ENCODE data around the gene NAPA. TPM values are rescaled to one million over a fixed set of nuclear protein-coding genes. Genes with fewer than 3 reads are reported as not detected.
A peak's percentile ranks its signal among the peaks of the same experiment; 100 is the strongest.

Gene NAPA
- 100 to 1,000 TPM; 152 to 174 (median 169) TPM for polyA plus RNA-seq (ENCODE audit: insufficient read length in 3 of 3)
- long read RNA-seq, donor 1, transcript NAPA-201 (11 exons, 1,839 nt) = major isoform, 29 of 37 reads
- long read RNA-seq, donor 1, partial matches to known transcripts = 5 of 37 reads
- long read RNA-seq, donor 1, other reads (novel, unspliced or antisense) = 0 of 37 reads
- long read RNA-seq, donor 2, transcript NAPA-201 (11 exons, 1,839 nt) = major isoform, 50 of 61 reads
- long read RNA-seq, donor 2, partial matches to known transcripts = 0 of 61 reads
- long read RNA-seq, donor 2, other reads (novel, unspliced or antisense) = 9 of 61 reads
- long read RNA-seq, donor 3, transcript NAPA-201 (11 exons, 1,839 nt) = major isoform, 44 of 48 reads
- long read RNA-seq, donor 3, partial matches to known transcripts = 0 of 48 reads
- long read RNA-seq, donor 3, other reads (novel, unspliced or antisense) = 0 of 48 reads
- long read RNA-seq, donor 4, transcript NAPA-201 (11 exons, 1,839 nt) = major isoform, 39 of 47 reads
- long read RNA-seq, donor 4, partial matches to known transcripts = 5 of 47 reads
- long read RNA-seq, donor 4, other reads (novel, unspliced or antisense) = 0 of 47 reads
- long read RNA-seq, donor 5, transcript NAPA-201 (11 exons, 1,839 nt) = major isoform, 18 of 20 reads
- long read RNA-seq, donor 5, partial matches to known transcripts = 0 of 20 reads
- long read RNA-seq, donor 5, other reads (novel, unspliced or antisense) = 0 of 20 reads
- long read RNA-seq, donor 6, transcript NAPA-201 (11 exons, 1,839 nt) = major isoform, 33 of 36 reads
- long read RNA-seq, donor 6, partial matches to known transcripts = 0 of 36 reads
- long read RNA-seq, donor 6, other reads (novel, unspliced or antisense) = 0 of 36 reads
- long read RNA-seq, donor 7, transcript NAPA-201 (11 exons, 1,839 nt) = major isoform, 47 of 56 reads
- long read RNA-seq, donor 7, partial matches to known transcripts = 0 of 56 reads
- long read RNA-seq, donor 7, other reads (novel, unspliced or antisense) = 5 of 56 reads
- long read RNA-seq, donor 8, transcript NAPA-201 (11 exons, 1,839 nt) = major isoform, 16 of 18 reads
- long read RNA-seq, donor 8, partial matches to known transcripts = 0 of 18 reads
- long read RNA-seq, donor 8, other reads (novel, unspliced or antisense) = 0 of 18 reads
- long read RNA-seq, donor 9, transcript NAPA-201 (11 exons, 1,839 nt) = major isoform, 43 of 44 reads
- long read RNA-seq, donor 9, partial matches to known transcripts = 0 of 44 reads
- long read RNA-seq, donor 9, other reads (novel, unspliced or antisense) = 0 of 44 reads
- long read RNA-seq, donor 10, transcript NAPA-201 (11 exons, 1,839 nt) = major isoform, 29 of 32 reads
- long read RNA-seq, donor 10, partial matches to known transcripts = 0 of 32 reads
- long read RNA-seq, donor 10, other reads (novel, unspliced or antisense) = 0 of 32 reads
- long read RNA-seq, donor 11, transcript NAPA-201 (11 exons, 1,839 nt) = major isoform, 23 of 24 reads
- long read RNA-seq, donor 11, partial matches to known transcripts = 0 of 24 reads
- long read RNA-seq, donor 11, other reads (novel, unspliced or antisense) = 0 of 24 reads
- long read RNA-seq, donor 12, transcript NAPA-201 (11 exons, 1,839 nt) = major isoform, 59 of 75 reads
- long read RNA-seq, donor 12, partial matches to known transcripts = 0 of 75 reads
- long read RNA-seq, donor 12, other reads (novel, unspliced or antisense) = 11 of 75 reads
- long read RNA-seq, donor 13, transcript NAPA-201 (11 exons, 1,839 nt) = major isoform, 17 of 20 reads
- long read RNA-seq, donor 13, partial matches to known transcripts = 0 of 20 reads
- long read RNA-seq, donor 13, other reads (novel, unspliced or antisense) = 0 of 20 reads
- long read RNA-seq, donor 14 = 0 reads
- long read RNA-seq, donor 15, transcript NAPA-201 (11 exons, 1,839 nt) = major isoform, 47 of 60 reads
- long read RNA-seq, donor 15, partial matches to known transcripts = 5 of 60 reads
- long read RNA-seq, donor 15, other reads (novel, unspliced or antisense) = 0 of 60 reads
- long read RNA-seq, donor 16, transcript NAPA-201 (11 exons, 1,839 nt) = major isoform, 41 of 45 reads
- long read RNA-seq, donor 16, partial matches to known transcripts = 0 of 45 reads
- long read RNA-seq, donor 16, other reads (novel, unspliced or antisense) = 0 of 45 reads

DNA sequence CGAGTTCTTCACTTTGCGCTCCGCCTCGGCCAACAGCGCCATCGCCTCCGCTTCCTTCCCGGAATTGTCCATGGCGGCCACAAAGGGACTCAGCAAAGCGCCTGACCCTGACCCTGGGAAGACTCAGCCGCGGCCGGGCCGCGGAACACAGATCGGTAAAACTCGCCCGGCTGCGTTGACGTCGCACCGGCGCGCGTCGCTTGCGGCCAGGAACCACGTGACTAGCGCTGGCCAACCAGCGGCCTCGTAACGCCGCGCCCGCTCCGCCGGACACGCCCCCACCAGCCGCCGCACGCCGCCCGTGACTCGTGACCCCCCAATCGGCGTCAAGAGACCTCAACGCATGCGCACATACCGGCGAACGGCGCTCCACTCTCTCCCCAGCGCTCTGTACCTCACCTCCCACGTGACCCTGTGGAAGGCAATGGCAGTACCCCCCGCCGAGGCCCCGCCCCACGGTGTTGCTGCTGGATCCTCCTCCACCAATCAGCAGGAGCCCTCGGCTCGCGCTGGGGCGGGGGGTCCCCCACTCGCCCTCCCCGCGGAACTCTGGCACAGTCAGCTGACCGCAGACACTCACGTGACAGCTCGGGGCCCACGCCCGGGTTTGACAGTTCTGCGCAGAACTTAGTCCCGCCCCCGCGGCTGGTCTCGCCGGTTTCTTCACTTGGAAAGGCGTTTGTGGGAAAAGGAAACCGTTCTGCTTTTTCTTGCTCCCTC is at the start of gene NAPA:
Gene NAPA, minus strand, starts transcription at position 195 of the 720 bp plus-strand sequence. Its CDS starts 123 bp downstream, at position 72.
- peak; percentile 100 for DNase-seq

DNA sequence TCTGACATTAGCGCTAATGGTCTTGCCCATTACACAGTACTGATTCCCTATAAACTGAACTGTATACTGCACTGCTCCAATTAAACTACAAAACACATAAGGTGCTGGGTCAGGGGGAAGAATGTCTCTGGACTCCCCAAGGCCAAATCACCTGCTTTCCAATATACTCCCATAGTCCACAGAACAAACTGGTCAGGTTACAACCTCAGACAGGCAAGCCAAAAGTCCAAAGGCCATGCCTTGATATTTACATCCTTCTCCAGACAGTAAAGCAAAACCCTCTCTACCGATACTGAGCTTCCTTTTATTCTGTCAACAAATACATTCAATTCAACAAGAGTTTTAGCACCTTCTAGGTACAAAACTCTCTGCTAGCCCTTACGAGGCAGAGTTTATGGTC is 49.2 kb upstream of the NAPA start:
- no peak for DNase-seq

DNA sequence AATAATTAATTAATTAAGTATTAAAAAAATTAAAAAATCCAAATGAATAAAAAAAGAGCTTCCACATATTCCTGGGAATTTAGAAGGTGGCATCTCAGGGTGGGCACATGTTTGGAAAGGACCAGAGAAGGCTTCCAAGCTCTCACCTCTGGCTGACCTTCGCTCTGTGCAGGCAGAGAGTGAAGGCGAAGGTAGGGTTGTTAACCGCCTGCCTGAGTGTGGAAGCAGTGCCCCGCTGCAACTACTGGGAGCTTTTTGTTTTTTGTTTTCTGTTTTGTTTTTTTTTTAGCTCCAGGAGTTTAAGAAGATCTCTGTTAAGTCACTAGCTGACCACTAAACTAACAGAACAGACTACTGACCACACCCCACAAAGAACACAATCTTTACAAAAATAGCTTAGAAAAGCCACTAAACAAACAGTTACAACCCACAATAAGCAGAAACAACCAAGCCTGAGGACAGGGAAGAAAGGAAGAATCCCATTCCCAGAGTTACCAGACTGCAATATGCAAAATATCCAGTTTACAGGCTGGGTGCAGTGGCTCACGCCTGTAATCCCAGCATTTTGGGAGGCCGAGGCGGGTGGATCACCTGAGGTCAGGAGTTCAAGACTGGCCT is 46.7 kb upstream of the NAPA start:
- DNase-seq = no peak

DNA sequence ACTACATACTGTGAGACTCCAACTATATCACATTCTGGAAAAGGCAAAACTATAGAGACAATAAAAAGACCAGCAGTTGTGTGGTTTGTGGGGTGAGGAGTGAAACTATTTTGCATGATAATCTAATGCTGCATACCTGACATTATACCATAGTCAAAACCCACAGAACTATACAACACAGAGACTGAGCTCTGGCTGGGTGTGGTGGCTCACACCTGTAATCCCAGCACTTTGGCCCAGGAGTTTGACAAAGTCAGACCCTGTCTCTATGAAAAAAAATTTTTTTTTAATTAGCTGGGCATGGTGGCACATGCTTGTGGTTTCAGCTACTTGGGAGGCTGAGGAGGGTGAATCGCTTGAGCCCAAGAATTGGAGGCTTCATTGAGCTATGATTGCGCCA is 46.1 kb upstream of the NAPA start:
- DNase-seq = no peak

DNA sequence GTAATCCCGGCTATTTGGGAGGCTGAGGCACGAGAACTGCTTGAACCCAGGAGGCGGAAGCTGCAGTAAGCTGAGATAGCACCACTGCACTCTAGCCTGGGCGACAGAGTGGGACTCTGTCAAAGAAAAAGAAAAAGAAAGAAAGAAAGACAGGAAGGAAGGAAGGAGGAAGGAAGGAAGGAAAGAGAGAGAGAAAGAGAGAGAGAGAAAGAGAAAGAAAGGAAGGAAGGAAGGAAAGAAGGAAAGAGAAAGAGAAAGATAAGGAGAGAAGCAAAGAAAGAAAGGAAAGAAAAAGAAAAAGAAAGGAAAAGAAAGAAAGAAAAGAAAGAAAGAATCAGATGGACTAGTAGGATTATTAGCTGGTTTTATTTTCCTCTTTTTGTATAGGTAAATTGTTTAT is 35.3 kb upstream of the NAPA start:
- no peak for DNase-seq

DNA sequence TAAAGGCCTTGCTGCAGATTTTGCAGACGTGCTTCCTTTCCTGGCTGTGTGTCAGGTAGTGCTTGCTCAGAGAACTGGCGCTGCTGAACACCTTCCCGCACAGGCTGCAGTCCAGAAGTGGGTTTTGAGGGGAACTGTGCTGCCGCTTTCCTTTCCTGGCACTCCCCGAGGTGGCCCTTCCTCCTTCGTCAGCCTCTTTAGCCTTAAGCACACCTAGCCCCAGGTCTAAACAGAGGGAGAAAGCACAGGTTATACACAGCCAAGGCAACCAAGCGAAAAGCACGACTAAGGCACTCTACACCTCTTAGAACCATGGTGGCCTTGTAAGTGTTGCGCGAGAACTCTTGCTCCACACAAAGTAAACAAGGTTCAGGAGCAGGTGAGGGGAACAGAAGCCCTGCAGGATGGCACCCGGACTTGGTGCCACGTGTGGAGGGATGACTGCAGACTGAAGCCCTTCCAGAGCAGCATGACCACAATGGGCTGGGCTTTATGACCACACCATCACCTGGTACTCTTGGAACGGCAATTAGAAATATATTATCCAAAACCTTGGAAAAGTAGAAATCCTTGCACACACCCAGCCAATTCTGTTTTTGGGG is 34.5 kb upstream of the NAPA start:
- DNase-seq = no peak

DNA sequence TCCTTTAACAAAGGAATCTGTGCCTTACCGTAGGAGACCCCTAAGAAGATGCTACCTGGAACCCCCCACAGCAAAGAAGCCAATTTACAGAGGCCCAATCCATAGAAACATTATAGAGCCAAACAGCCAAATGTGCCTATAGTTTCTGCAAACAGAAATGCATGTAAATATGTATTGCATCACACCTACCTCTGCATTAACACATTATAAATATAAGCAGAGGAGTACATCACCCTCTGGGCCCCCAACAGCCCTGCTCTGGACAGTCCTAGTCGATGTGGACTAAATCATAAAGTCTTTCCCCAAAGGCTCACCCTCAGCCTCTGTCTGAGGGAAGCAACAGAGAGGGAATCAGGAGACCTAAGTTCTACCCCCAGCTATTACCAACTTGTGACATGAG is 32.3 kb upstream of the NAPA start:
- no peak for DNase-seq

DNA sequence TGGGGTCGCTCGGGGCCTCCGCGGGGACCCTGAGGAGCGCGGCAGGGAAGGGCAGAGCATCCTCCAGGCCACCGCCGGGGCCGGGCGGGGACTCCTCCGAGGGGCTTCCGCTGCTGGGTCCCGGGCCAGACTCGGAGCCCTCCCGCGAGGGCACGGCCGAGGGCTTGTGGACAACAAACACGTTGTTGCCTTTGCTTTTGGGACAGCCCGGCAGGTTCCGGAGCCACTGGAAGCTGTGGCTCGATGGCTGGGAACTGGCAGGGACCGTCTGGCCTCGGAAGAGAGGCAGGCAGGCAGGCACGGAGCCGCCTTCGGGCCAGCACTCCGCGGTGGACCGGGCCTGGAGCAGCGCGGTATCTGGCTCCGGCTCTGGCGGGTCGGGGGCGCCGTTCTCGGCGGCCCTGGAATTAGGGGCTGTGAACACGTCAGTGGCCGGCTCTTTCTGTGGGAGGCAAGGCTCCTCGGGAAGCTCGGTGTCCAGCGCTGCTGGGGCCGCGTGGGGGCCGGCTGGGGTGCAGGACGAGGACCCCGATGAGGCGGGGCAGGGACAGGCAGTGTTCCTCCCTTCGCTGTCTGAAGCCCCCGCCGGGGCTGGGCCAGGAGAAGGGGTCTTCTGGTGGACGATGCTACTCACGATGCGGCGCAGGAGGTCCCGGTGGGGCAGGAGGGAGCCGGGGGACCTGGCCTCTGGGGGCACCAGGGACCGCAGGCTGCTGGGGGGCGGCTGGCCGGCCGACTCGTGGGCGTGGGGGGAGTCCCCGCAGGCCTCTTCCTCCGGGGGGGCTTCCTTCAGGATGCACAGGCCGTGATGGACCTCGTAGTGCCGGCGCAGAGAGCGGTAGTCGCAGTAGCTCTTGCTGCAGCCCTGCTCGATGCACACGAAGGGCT is 30.4 kb upstream of the NAPA start:
- no peak for DNase-seq

DNA sequence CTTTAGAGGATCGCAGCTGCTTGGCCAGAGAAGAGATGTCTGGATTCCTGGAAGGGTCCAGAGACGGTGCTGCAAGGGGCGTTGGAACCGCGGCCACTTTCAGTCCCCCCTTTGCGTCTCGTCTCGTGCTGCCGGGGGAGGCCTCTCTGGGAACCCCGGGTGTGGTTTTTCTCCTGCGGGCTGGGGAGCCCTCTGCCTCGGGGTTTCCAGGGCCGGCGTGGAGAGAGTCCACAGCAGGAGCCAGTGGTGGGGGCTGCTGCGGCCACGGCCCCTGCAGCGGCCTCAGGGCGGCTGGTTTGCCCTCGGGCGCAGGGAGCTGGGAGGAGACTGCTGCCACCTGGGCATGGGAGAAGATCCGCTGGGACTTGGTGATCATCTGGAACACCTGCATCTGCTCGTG is 29.6 kb upstream of the NAPA start:
- no peak for DNase-seq

DNA sequence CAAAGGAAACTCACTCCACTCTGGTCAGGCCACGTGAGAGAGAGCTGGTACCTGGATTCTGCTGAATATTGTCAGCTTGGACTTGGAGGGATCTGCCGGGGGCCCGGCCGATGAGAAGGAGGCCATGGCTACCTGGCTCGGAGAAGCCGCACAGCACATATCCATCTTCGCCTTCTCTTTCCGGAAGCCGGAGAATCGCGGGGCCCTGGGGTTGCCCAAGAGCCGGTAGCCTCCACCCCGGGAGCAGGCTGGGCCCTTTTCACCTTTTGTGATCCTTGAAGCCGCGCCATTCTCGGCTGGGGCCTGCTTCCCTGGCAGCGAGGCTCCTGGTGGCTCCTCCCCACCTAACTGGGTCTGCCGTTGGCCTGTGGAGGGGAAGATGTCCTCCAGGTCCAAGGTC is 29.2 kb upstream of the NAPA start:
- no peak for DNase-seq

DNA sequence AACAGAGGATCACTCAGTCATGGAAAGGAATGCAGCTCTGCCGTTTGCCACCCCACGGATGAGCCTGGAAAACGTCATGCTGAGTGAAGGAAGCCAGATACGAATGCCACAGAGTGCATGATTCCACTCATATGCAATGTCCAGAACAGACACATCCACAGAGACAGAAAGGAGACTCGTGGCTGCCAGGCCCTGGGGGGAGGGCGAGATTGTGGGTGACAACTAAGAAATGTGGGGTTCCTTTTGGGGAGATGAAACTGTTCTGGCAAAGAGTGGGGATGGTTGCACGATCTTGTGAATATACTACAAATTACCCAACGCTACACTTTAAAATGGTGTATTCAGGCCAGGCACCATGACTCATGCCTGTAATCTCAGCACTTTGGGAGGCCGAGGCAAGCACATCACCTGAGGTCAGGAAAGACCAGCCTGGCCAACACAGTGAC is 27.2 kb upstream of the NAPA start:
- DNase-seq = no peak

DNA sequence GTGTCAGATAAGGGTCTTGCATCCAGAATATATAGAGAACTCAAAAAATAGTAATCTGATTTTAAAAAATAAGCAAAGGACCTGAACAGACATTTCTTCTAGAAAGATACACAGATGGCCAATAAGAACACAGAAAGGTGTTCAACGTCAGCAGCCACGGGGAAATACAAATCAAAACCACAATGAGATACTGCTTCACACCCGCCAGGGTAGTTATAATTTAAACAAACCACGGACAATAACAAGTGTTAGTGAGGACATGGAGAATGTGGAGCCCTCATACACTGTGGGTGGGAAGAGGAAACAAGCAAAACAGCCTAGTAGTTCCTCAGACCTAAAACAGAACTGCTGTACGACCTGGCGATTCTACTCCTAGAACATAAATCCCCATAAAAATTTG is 26.7 kb upstream of the NAPA start:
- DNase-seq = no peak

DNA sequence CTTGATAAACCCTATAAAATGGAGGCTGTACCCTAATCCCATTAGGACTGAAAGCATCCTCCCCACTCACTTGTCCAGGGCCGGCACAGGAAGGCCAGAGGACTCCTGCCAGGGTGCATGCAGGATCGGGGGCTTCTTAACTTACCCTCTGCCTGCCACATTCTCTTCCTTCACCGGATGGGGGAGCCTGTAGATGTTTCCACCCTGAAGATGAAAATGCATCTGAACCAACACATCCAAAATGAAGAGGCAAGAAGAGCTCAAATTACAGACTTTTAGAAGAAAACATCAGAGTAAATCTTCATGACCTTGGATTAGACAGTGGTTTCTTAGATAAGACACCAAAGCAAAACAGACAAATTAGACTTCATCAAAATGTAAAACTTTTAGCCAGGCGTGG is 25.9 kb upstream of the NAPA start:
- peak; percentile 26 for DNase-seq

DNA sequence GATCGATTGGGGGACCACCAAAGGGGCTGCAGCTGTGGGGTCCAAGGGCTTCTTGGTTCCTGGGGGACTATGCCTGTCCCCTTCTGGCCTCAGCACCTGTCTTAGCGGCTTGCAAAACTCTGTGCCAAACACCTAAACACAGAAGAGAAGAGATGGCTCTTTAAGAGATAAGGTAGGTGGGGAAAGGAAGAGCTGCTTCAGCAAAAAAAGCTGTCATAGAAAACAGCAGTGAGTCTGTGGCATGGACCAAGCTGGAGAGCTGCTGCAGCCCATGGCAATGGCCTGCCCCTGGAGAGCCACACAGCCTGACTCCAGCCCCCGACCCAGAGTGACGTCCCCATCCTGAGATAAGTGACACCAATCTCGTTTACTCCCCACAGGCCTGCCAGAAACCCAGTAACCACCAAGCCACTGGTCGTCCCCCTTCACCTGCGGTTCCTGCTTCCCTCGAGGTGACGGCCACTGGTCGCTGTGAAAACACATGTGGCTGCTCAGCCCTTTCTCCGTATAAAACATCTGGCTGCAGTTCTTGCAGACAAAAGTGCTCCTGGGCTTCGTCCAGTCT is 25.0 kb upstream of the NAPA start:
- no peak for DNase-seq

DNA sequence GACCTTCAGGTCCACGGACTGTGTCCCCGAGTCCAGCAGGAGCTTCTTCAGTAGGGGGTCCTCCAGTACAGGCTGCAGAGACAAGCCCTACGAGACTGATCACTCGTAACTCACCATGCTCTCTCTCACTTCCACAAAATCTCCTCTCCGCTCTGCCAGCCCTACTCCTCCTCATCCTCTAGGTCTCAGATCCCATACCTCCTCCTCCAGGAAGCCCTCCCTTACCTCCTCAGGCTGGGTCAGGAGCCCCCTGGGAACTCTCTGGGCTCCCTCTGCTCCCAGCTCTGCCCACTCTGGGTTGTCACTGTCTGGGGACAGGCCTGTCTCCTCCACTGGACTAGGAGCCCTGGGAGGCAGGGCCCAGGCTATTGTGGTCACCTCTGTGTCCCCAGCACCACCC is 23.9 kb upstream of the NAPA start:
- DNase-seq = no peak

DNA sequence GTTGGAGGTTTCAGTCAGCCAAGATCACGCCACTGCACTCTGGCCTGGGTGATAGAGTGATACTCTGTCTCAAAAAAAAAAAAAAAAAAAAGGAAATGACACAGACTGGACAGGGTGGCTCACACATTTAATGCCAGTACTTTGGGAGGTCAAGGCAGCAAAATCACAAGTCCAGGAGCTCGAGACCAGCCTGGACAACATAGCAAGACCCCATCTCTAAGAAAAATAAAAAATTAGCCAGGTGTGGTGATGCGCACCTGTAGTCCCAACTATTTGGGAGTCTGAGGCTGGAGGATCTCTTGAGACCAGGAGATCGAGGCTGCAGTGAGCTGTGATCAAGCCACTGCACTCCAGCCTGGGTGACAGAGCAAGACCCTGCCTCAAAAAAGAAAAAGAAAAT is 22.6 kb upstream of the NAPA start:
- DNase-seq = no peak

DNA sequence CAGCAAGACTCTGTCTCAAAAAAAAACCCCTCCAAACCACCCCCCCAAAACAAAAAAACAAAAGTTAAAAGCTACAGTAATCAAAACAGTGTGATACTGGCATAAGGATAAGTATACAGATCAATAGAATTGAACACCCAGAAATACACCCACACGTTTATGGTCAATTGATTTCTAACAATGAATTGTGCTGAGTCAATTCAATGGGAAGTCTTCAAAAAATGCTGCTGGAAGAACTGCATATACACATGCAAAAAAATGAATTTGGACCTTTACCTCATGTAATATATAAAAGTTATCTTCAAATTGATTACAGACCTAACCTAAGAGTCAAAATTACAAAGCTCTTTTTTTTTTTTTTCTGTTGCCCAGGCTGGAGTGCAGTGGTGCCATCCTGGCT is 19.8 kb upstream of the NAPA start:
- DNase-seq = no peak
